ENCODE results near the gene USP14. TPM values are rescaled to one million over a fixed set of nuclear protein-coding genes. Genes with fewer than 3 reads are reported as not detected.

USP14 gene
- total and polyA plus RNA-seq, 2 experiments from 2014 or later, result 82.4 to 83.5 TPM

DNA sequence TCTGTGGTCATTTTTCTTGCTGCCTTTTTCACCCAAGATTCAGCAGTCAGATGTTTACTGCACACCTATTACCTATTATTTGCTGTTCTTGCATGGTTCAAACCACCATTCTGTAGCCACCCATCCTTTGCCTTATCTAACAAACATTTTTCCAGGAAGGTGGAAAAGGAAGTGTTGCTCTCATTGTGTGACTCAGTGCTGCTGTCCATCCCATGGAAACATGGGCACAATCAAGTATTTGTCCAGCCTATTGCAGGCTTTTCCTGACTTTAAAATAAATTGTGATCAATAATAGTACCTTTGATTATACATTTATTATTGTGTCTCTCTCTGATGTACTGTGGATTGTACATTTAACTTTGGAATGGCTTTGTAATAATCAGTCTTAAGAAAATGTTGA, 53.2 kb downstream of the USP14 start:
- Histone ChIP-seq H3K27ac (ENCODE audit: low read depth) (no peak overlapping the region), H4K20me1 (replicated peaks; ENCODE audit: insufficient read depth) (peaks cover 7% of the 10 kb centered on the region; the same call in 1 of the 2 replicates), H3K79me2 (replicated peaks; ENCODE audit: insufficient read depth) (no peaks in the 10 kb centered on the region; the same call in 1 of the 2 replicates), H3K4me1 (ENCODE audit: insufficient read depth) (peaks cover 17% of the 10 kb centered on the region), H3K27me3 (ENCODE audit: insufficient read depth) (no peaks in the 10 kb centered on the region), H2AFZ (no peak overlapping the region), H3K4me2 (no peak overlapping the region), H3K36me3 (ENCODE audit: insufficient read depth) (peaks cover 42% of the 10 kb centered on the region), H3K9me2 (ENCODE audit: insufficient read depth) (no peaks in the 10 kb centered on the region), H3F3A (replicated peaks; ENCODE audit: low read depth) (no peaks in the 10 kb centered on the region), H3K4me3 (no peak overlapping the region)
- Mint-ChIP-seq H3K4me3 (no peak overlapping the region), H3K27ac (no peak overlapping the region; the same call in 1 of the 2 replicates), H3K9me3 (no peaks in the 10 kb centered on the region), H3K4me1 (peaks cover 26% of the 10 kb centered on the region; the same call in 2 of the 3 replicates), H3K27me3 (ENCODE audit: insufficient read depth, low read depth, poor library complexity) (no peaks in the 10 kb centered on the region), H3K36me3 (ENCODE audit: low read depth) (peaks cover 65% of the 10 kb centered on the region)
- ATAC-seq (no peak), DNase-seq (ENCODE audit: low spot score) (no peak)
- TF ChIP-seq STAT1 (IDR thresholded peaks at IDR 0.05; ENCODE audit: unreplicated experiment), result no peak
- no peak for TF ChIP-seq ZNF114 (CRISPR knock-in tag; IDR thresholded peaks at IDR 0.05)
- TF ChIP-seq EZH2phosphoT487 (IDR thresholded peaks at IDR 0.05; ENCODE audit: unreplicated experiment), result no peak
- no peak for TF ChIP-seq ZNF331 (CRISPR knock-in tag; IDR thresholded peaks at IDR 0.05; ENCODE audit: low read depth)
- TF ChIP-seq, protein P1, sequence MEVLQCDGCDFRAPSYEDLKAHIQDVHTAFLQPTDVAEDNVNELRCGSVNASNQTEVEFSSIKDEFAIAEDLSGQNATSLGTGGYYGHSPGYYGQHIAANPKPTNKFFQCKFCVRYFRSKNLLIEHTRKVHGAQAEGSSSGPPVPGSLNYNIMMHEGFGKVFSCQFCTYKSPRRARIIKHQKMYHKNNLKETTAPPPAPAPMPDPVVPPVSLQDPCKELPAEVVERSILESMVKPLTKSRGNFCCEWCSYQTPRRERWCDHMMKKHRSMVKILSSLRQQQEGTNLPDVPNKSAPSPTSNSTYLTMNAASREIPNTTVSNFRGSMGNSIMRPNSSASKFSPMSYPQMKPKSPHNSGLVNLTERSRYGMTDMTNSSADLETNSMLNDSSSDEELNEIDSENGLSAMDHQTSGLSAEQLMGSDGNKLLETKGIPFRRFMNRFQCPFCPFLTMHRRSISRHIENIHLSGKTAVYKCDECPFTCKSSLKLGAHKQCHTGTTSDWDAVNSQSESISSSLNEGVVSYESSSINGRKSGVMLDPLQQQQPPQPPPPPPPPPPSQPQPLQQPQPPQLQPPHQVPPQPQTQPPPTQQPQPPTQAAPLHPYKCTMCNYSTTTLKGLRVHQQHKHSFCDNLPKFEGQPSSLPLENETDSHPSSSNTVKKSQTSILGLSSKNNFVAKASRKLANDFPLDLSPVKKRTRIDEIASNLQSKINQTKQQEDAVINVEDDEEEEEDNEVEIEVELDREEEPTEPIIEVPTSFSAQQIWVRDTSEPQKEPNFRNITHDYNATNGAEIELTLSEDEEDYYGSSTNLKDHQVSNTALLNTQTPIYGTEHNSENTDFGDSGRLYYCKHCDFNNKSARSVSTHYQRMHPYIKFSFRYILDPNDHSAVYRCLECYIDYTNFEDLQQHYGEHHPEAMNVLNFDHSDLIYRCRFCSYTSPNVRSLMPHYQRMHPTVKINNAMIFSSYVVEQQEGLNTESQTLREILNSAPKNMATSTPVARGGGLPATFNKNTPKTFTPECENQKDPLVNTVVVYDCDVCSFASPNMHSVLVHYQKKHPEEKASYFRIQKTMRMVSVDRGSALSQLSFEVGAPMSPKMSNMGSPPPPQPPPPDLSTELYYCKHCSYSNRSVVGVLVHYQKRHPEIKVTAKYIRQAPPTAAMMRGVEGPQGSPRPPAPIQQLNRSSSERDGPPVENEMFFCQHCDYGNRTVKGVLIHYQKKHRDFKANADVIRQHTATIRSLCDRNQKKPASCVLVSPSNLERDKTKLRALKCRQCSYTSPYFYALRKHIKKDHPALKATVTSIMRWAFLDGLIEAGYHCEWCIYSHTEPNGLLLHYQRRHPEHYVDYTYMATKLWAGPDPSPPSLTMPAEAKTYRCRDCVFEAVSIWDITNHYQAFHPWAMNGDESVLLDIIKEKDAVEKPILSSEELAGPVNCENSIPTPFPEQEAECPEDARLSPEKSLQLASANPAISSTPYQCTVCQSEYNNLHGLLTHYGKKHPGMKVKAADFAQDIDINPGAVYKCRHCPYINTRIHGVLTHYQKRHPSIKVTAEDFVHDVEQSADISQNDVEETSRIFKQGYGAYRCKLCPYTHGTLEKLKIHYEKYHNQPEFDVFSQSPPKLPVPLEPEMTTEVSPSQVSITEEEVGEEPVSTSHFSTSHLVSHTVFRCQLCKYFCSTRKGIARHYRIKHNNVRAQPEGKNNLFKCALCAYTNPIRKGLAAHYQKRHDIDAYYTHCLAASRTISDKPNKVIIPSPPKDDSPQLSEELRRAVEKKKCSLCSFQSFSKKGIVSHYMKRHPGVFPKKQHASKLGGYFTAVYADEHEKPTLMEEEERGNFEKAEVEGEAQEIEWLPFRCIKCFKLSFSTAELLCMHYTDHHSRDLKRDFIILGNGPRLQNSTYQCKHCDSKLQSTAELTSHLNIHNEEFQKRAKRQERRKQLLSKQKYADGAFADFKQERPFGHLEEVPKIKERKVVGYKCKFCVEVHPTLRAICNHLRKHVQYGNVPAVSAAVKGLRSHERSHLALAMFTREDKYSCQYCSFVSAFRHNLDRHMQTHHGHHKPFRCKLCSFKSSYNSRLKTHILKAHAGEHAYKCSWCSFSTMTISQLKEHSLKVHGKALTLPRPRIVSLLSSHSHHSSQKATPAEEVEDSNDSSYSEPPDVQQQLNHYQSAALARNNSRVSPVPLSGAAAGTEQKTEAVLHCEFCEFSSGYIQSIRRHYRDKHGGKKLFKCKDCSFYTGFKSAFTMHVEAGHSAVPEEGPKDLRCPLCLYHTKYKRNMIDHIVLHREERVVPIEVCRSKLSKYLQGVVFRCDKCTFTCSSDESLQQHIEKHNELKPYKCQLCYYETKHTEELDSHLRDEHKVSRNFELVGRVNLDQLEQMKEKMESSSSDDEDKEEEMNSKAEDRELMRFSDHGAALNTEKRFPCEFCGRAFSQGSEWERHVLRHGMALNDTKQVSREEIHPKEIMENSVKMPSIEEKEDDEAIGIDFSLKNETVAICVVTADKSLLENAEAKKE (CRISPR knock-in tag; IDR thresholded peaks at IDR 0.05), result no peak
- TF ChIP-seq CTCF (conservative IDR thresholded peaks at IDR 0.05; ENCODE audit: low read depth in 2 of 2), result no peak
- no peak for TF ChIP-seq POLR2AphosphoS5 (IDR thresholded peaks at IDR 0.05; ENCODE audit: low read depth)
- no peak for TF ChIP-seq REST (IDR thresholded peaks at IDR 0.05; ENCODE audit: unreplicated experiment)
- no peak for TF ChIP-seq NANOG (IDR thresholded peaks at IDR 0.05; ENCODE audit: borderline replicate concordance)
- TF ChIP-seq JUNB (IDR thresholded peaks at IDR 0.05; ENCODE audit: unreplicated experiment), result no peak
- no peak for TF ChIP-seq CREB1 (CRISPR knock-in tag; IDR thresholded peaks at IDR 0.05; ENCODE audit: low read depth)
- no peak for TF ChIP-seq ETS1 (IDR thresholded peaks at IDR 0.05)

All from GM23338 (cell line).